NCI-H526 (cell line): ENCODE data around the gene SRA1.
A peak's percentile ranks its signal among the peaks of the same experiment; 100 is the strongest.
"Not testable (repeated sequence)": the region's sequence is repeated elsewhere in the genome, so short reads cannot be mapped to it uniquely, and the experiment has no call there.

Source experiments
- DNase-seq, 2 experiments: peaks; one replicate each; lab custom pipeline; 2025; lab: John Stamatoyannopoulos, UW

The SRA1 gene

GRCh38 chr5:140557136-140557805 is at the start of gene SRA1:
Gene SRA1 (minus strand): TSS chr5:140557473. CDS start chr5:140557452, 21 bp downstream.
- peak; percentile 76 to 96 for DNase-seq

GRCh38 chr5:140607031-140607430 is 49.8 kb upstream of the SRA1 start:
- DNase-seq = no peak

GRCh38 chr5:140605879-140606278 is 48.6 kb upstream of the SRA1 start:
- no peak for DNase-seq

GRCh38 chr5:140603734-140604133 is 46.5 kb upstream of the SRA1 start:
- no peak for DNase-seq

GRCh38 chr5:140603446-140603698 is 46.1 kb upstream of the SRA1 start:
- not testable (repeated sequence) for DNase-seq

GRCh38 chr5:140602147-140602546 is 44.9 kb upstream of the SRA1 start:
- DNase-seq = no peak

GRCh38 chr5:140600096-140600495 is 42.8 kb upstream of the SRA1 start:
- DNase-seq = no peak

- no peak for DNase-seq
Observed at GRCh38 chr5:140598836-140599235, 41.6 kb upstream of the SRA1 start.

GRCh38 chr5:140596321-140596741 is 39.1 kb upstream of the SRA1 start:
- no peak for DNase-seq

- no peak for DNase-seq
Observed at GRCh38 chr5:140595538-140596300, 38.4 kb upstream of the SRA1 start.

GRCh38 chr5:140594169-140594568 is 36.9 kb upstream of the SRA1 start:
- no peak for DNase-seq

- peak in 1 of 2 experiments; percentile 37 for DNase-seq
Observed at GRCh38 chr5:140593070-140593469, 35.8 kb upstream of the SRA1 start.

GRCh38 chr5:140591747-140592372 is 34.6 kb upstream of the SRA1 start:
- no peak for DNase-seq

- no peak for DNase-seq
Observed at GRCh38 chr5:140590861-140591260, 33.6 kb upstream of the SRA1 start.

- no peak for DNase-seq
Observed at GRCh38 chr5:140588311-140589070, 31.2 kb upstream of the SRA1 start.

- DNase-seq = no peak
Observed at GRCh38 chr5:140587495-140587894, 30.2 kb upstream of the SRA1 start.

- DNase-seq = not testable (repeated sequence)
Observed at GRCh38 chr5:140579188-140579747, 22.0 kb upstream of the SRA1 start.

GRCh38 chr5:140576776-140577201 is 19.5 kb upstream of the SRA1 start:
- DNase-seq = no peak

GRCh38 chr5:140575309-140575708 is 18.0 kb upstream of the SRA1 start:
- DNase-seq = peak; percentile 10 to 59

- DNase-seq = no peak
Observed at GRCh38 chr5:140574165-140574564, 16.9 kb upstream of the SRA1 start.

- DNase-seq = no peak
Observed at GRCh38 chr5:140573683-140574082, 16.4 kb upstream of the SRA1 start.

GRCh38 chr5:140571105-140571504 is 13.8 kb upstream of the SRA1 start:
- DNase-seq = no peak
